ENCODE measurements around the gene SLC4A5.

- TF ChIP-seq CTCF (IDR thresholded peaks at IDR 0.05) (no peak), POLR2A (IDR thresholded peaks at IDR 0.05) (no peak), POLR2AphosphoS5 (IDR thresholded peaks at IDR 0.05) (no peak), EP300 (IDR thresholded peaks at IDR 0.05) (no peak)
These were observed 38.7 kb downstream of the SLC4A5 start for GRCh38 chr2:74304332-74305148.
